ENCODE data around the gene CCDC180. TPM values are rescaled to one million over a fixed set of nuclear protein-coding genes. Genes with fewer than 3 reads are reported as not detected.
A peak's percentile ranks its signal among the peaks of the same experiment; 100 is the strongest.

The CCDC180 gene
- total and polyA plus RNA-seq, 4 donors = 0.09 to 3.1 (median 0.84) TPM

- Histone ChIP-seq H3K4me3 (ENCODE audit: low read depth in 1 of 3, low read length in 3 of 3) (no peak overlapping the region), H3K27me3 (ENCODE audit: control insufficient read depth in 4 of 4, insufficient read depth in 4 of 4, low read length in 3 of 4) (no peaks in the 10 kb centered on the region), H3K27ac (ENCODE audit: low read depth in 1 of 2, low read length in 2 of 2) (no peak overlapping the region), H3K36me3 (ENCODE audit: control insufficient read depth in 4 of 4, insufficient read depth in 3 of 4, low read depth in 1 of 4, low read length in 3 of 4) (peaks cover 0 to 32% (median 12%) of the 10 kb centered on the region in 4 donors), H3K9ac (ENCODE audit: low read depth in 1 of 2, low read length in 2 of 2) (no peak overlapping the region), H3K4me1 (ENCODE audit: control insufficient read depth in 4 of 4, insufficient read depth in 4 of 4, low read length in 3 of 4) (peaks cover 0 to 2% (median 0%) of the 10 kb centered on the region in 4 donors), H3K9me3 (ENCODE audit: control insufficient read depth in 4 of 4, low read length in 3 of 4) (no peaks in the 10 kb centered on the region)
- no peak for DNase-seq (ENCODE audit: low spot score)
- TF ChIP-seq HNF4A (conservative IDR thresholded peaks at IDR 0.05) (no peak), CTCF (IDR thresholded peaks at IDR 0.05; ENCODE audit: low read depth, low read length, missing input control) (no peak), JUND (IDR thresholded peaks at IDR 0.05) (no peak), SP1 (IDR thresholded peaks at IDR 0.05) (no peak), TAF1 (conservative IDR thresholded peaks at IDR 0.05) (no peak)
- WGBS = 95% methylated on average over 3 of the region's 3 CpGs
These were observed 15.3 kb upstream of the CCDC180 start for GRCh38 chr9:97292200-97292599.

- peaks cover 0 to 22% (median 9%) of the 10 kb centered on the region in 4 donors for H3K36me3 ChIP-seq (ENCODE audit: control insufficient read depth in 4 of 4, insufficient read depth in 3 of 4, low read depth in 1 of 4, low read length in 3 of 4)
- WGBS = 64% methylated on average over 6 of the region's 6 CpGs
These were observed 14.2 kb upstream of the CCDC180 start for GRCh38 chr9:97293207-97293721.

GRCh38 chr9:97293818-97294217 is 13.6 kb upstream of the CCDC180 start:
- H3K27ac ChIP-seq (ENCODE audit: low read depth in 1 of 2, low read length in 2 of 2) = no peak overlapping the region
- no peak overlapping the region for H3K4me3 ChIP-seq (ENCODE audit: low read depth in 1 of 3, low read length in 3 of 3)
- H3K9ac ChIP-seq (ENCODE audit: low read depth in 1 of 2, low read length in 2 of 2) = no peak overlapping the region
- no peak for DNase-seq (ENCODE audit: low spot score)
- peaks cover 0 to 3% (median 1%) of the 10 kb centered on the region in 4 donors for H3K9me3 ChIP-seq (ENCODE audit: control insufficient read depth in 4 of 4, low read length in 3 of 4)
- H3K36me3 ChIP-seq (ENCODE audit: control insufficient read depth in 4 of 4, insufficient read depth in 3 of 4, low read depth in 1 of 4, low read length in 3 of 4) = peaks cover 0 to 17% (median 8%) of the 10 kb centered on the region in 4 donors
- peaks cover 0 to 2% (median 0%) of the 10 kb centered on the region in 4 donors for H3K4me1 ChIP-seq (ENCODE audit: control insufficient read depth in 4 of 4, insufficient read depth in 4 of 4, low read length in 3 of 4)
- WGBS = 94% methylated on average over 6 of the region's 6 CpGs
- TF ChIP-seq HNF4A (conservative IDR thresholded peaks at IDR 0.05) (no peak), HNF4G (IDR thresholded peaks at IDR 0.05) (no peak), ATF3 (IDR thresholded peaks at IDR 0.05) (no peak), RXRA (IDR thresholded peaks at IDR 0.05) (no peak), EGR1 (IDR thresholded peaks at IDR 0.05; ENCODE audit: low read depth in 2 of 2) (no peak), MAX (IDR thresholded peaks at IDR 0.05) (no peak), TAF1 (conservative IDR thresholded peaks at IDR 0.05) (no peak), YY1 (IDR thresholded peaks at IDR 0.05) (no peak), SP1 (IDR thresholded peaks at IDR 0.05) (no peak), NR2F2 (IDR thresholded peaks at IDR 0.05) (no peak), RAD21 (IDR thresholded peaks at IDR 0.05) (no peak), JUND (IDR thresholded peaks at IDR 0.05) (no peak)
- no peaks in the 10 kb centered on the region for H3K27me3 ChIP-seq (ENCODE audit: control insufficient read depth in 4 of 4, insufficient read depth in 4 of 4, low read length in 3 of 4)

More at GRCh38 chr9:97293207-97293721, 14.2 kb upstream of the CCDC180 start:
- DNase-seq (ENCODE audit: low spot score) = no peak
- TF ChIP-seq YY1 (IDR thresholded peaks at IDR 0.05) (no peak), SP1 (IDR thresholded peaks at IDR 0.05) (no peak), CTCF (IDR thresholded peaks at IDR 0.05; ENCODE audit: low read depth, low read length, missing input control) (no peak), JUND (IDR thresholded peaks at IDR 0.05) (no peak), HNF4A (conservative IDR thresholded peaks at IDR 0.05) (peak in 1 of 2 donors; percentile 7), FOXA2 (IDR thresholded peaks at IDR 0.05) (no peak), RAD21 (IDR thresholded peaks at IDR 0.05) (no peak), NR2F2 (IDR thresholded peaks at IDR 0.05) (peak; percentile 67)
- Histone ChIP-seq H3K9me3 (ENCODE audit: control insufficient read depth in 4 of 4, low read length in 3 of 4) (peaks cover 0 to 3% (median 1%) of the 10 kb centered on the region in 4 donors), H3K27me3 (ENCODE audit: control insufficient read depth in 4 of 4, insufficient read depth in 4 of 4, low read length in 3 of 4) (no peaks in the 10 kb centered on the region), H3K27ac (ENCODE audit: low read depth in 1 of 2, low read length in 2 of 2) (no peak overlapping the region), H3K4me1 (ENCODE audit: control insufficient read depth in 4 of 4, insufficient read depth in 4 of 4, low read length in 3 of 4) (peaks cover 0 to 2% (median 0%) of the 10 kb centered on the region in 4 donors), H3K4me3 (ENCODE audit: low read depth in 1 of 3, low read length in 3 of 3) (no peak overlapping the region), H3K9ac (ENCODE audit: low read depth in 1 of 2, low read length in 2 of 2) (no peak overlapping the region)

Data from liver (tissue), 9 donors.